ENCODE data around the gene LYZ.

Gene LYZ

DNA sequence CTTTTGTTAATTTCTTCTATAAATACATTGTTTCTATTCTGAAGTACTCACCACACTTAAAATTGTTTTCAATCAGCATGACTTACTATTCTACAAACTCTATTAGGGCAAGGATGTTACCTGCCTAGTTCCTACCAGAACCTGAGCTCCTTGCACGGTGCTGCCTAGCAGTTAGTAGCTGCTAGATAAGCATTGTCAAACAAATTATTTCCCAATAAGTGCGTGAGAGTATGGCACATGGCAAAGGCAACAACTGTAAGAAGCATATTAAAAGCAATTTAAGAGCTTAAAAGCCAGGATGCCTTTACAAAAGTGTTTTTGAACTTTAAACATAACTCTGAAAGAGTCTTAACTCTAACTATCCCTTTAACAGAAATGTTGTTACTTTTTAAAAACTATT lies 8.2 kb upstream of the LYZ start:
- no peak for DNase-seq

DNA sequence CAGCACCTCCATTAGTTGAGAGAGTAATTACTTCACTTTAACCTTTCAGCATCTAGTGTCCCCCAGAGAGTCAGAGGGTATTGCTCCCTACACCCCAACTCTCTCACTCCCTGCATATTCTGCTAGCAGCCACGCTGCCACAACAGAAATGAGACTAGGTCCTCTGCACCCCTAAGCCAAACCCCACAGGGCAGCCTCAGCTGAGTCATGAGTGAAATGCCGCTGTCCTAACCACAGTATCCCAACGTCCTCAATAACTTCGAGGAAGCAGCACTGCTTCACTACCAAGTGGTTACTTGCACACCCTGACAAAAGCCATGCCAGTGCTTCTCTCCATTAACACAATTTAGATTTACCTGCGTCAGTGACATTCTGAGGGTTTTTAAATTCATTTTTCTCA lies 6.9 kb upstream of the LYZ start:
- no peak for DNase-seq

DNA sequence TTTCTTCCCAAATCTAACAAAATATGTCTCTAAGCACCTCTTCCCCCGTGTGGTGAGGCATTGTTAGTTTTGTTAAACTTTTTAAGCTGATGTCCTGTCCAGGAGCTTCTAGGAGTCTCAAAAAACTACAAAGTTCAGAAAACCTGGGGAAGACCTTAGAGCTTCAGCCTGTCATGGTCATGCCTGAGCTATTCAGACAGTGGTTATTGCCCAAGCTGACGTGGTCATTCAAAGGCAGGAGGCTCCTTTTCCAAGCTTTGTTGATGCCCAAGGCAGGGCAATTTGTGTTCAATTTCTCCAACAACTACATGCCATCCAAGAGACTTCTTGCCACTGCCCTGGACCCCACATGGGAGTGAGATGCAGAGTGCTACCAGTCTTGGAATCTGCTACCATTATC lies 5.8 kb upstream of the LYZ start:
- no peak for DNase-seq

- DNase-seq = no peak
Measured at GRCh38 chr12:69343357-69343756, 4.8 kb upstream of the LYZ start.

DNA sequence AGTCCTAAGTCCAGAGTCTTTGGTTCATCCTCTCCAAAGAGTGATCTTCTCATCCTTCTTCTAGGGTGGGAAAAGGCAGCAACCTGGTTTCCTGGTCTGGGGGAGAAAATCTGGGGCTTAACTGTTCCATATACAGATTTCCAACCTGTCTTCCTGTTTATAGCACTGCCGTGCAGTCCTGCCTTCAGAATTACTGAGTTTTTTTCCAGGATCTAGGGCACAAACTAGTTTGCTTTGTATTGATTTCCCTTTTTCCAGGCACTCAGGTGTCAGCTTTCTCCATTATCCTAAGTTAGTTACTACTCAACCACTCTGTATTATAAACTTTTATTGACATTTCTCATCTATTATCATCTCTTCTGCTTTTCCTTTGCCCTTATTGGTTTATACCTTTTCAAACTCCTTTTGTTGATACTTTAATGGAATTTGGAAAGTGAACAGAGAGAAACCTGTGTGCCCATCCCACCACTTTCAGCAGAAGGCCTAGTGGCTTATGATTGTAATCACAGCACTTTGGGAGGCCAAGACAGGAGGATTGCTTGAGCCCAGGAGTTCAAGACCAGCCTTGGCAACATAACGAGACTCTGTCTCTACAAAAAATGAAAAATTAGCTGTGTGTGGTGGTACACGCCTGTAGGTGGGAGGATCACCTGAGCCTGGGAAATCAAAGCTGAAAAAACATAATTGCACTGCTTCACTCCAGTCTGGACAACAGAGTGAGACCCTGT lies 4.1 kb upstream of the LYZ start:
- DNase-seq = no peak

- DNase-seq = no peak
Measured at GRCh38 chr12:69345077-69345476, 3.1 kb upstream of the LYZ start.

- DNase-seq = no peak
Measured at GRCh38 chr12:69345742-69346141, 2.4 kb upstream of the LYZ start.

- no peak for DNase-seq
Measured at GRCh38 chr12:69350002-69350626, 1.9 kb downstream of the LYZ start.

DNA sequence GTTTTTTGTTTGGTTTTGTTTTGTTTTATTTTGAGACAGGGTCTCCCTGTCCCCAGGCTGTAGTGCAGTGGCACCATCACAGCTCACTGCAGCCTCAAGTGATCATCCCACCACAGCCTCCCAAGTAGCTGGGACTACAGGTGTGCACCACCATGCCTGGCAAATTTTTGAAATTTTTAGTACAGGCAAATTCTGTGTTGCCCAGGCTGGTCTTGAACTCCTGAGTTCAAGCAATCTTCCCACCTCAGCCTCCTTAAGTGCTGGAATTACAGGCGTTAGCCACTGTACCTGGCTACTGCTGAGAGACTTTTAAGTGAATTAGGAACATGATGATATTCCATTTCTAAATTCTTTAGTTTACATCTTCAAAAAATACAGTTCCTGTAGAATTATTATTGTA lies 2.6 kb downstream of the LYZ start:
- DNase-seq = no peak

DNA sequence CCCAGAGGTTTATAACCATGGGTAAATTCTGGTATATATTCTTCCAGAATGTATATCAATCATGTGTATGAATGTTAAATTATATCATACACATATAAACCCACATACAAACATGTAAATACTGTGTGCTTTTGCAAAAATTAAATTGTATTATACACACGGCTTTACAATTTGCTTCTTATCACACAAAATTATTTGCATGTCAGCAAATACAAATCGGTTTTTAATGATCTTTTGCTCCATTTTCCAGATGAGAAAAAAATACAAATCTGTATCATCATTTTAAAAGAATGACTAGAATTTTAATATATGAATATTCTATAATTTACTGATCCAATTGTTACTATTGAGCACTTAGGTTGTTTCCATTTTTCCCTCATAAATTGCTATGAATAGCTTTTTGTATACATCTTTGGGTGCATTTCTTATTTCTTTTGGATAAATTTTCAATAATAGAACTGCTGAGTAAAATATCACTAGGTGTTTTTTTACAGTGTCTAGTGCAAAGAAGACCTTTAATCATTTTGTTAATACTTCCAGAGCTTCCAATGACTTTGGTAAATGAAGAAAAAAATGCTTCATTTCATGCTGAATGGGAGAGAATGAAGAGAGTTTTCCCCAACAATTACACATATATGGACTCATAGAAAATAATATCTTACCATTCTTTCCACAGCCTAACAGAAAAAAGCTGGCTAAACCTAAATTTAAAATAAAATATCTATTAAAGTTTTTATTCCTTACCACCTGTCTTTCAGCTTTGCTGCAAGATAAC lies 3.5 kb downstream of the LYZ start:
- DNase-seq = no peak

- no peak for DNase-seq
Measured at GRCh38 chr12:69352904-69353303, 4.7 kb downstream of the LYZ start.

DNA sequence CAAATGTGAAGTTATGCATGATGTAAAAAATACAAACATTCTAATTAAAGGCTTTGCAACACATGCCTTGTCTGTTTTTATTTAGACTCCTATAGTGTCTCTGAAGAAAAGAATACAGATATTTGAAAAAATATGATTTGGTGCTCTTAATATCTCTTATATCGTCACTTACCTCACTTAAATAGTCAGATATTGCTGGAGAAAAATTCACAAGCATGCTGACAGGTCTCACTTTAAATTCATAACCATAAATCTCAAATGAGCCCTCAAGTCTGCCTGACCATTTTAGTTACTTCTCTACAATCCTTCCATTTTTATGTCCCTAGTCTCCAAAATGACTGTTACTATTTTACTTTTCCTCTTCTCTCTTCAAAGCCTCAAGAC lies 6.0 kb downstream of the LYZ start:
- DNase-seq = no peak

DNA sequence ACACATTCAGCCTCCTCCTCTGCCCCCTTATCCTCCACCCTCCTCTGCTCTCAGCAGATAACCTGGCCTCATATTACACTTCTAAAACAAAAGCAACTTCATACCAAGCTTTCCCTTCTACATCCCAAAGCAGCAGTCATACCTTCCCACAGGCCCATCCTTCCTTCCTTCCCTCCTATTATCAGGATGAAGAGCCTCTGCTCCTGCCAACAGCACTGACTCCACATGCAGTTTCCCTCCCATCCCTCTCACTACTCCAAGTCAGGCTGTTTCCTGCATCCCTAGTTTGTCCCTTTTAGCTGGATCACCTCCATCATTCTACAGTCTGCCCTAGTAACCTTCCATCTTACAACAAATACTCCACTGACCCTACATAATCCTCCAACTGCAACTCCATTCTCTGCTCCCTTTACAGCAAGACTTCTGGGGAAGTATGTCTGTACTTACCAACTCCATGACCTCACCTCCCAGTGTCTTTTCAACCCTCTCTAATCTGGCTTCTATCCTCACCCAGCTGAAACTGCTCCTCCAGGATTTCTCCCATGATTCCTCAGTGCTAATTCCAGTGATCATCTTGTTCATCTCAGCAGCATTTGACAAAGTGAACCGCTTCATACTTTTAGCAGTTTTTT lies 6.5 kb downstream of the LYZ start:
- no peak for DNase-seq

- DNase-seq = no peak
Measured at GRCh38 chr12:69355363-69356028, 7.3 kb downstream of the LYZ start.

GRCh38 chr12:69359531-69360347 lies 11.6 kb downstream of the LYZ start, which contains the start of gene YEATS4:
Gene YEATS4 (plus strand): TSS chr12:69359743. CDS start chr12:69359973, 230 bp downstream.
- DNase-seq = peak; percentile 87

DNA sequence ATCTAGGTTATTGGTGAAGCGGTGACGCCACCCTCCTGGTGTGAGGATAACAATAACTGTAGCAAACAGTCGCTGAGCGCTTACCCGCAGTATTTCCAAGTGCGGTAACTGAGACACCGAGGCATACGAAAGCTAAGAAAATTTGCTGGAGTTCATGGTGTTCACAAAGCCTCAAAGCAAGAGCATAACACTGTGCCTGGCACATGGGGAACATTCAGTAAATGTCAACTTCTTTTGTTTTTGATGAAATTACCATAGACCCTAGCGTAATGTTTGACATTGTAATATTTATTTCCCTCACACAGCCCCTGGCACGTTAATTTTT lies 12.1 kb downstream of the LYZ start:
- no peak for DNase-seq

GRCh38 chr12:69366796-69367195 lies 18.6 kb downstream of the LYZ start:
- DNase-seq = no peak

GRCh38 chr12:69368171-69368570 lies 20.0 kb downstream of the LYZ start:
- no peak for DNase-seq

- no peak for DNase-seq
Measured at GRCh38 chr12:69383074-69383473, 34.9 kb downstream of the LYZ start.

DNA sequence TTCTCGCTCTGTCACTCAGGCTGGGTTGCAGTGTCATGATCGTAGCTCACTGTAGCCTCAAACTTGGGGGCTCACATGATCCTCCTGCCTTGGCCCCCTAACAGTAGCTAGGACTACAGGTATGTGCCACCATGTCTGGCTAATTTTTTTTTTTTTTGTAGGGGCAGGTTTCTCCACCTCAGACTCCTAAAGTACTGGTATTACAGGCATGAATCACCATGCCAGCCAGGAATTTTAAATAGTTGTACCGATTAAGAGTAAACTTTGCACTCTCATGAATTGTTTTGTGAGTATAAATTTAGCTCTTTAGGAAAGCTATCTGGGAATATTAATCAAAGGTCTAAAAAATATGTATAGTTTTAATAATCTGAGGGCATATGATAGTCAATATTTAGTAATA lies 36.9 kb downstream of the LYZ start:
- DNase-seq = no peak

DNA sequence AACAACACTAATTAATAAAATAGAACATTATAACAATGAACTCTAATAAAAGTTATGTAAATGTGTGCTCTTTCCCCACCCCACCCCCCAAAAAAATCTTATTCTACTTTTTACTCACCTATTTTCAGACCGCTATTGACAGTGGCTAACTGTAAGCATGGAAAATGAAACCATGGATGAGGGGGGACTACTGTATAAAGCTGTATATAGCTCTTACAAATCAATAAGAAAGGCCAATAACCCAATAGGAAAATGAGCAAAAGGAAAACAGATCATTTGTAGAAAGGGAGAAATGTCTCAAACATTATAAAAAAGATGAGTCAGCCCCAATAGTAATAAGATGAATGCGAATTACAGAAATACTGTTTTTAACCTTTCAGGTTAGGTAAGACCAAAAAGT lies 38.7 kb downstream of the LYZ start:
- DNase-seq = no peak

DNA sequence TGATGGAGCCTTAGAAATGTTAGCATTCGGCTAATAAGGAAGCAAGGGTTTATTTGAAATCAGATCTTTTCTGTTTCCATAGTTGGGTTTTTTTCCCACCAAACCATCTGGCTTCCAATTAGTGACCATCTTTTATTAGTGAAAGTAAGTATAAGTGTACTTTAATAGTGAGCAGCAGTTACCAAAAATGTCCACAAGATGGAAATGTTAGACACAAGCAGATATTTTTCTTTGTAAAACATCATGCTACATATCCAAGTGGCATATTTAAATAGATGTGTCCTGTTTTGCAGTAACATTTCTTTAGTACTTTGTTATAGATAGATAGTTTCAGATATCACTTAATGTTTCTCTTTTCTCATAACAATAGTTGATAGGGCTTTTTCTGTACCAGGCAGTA lies 40.2 kb downstream of the LYZ start:
- DNase-seq = no peak
